GM21619 (cell line): Measurements from ENCODE around the gene PTPRG.
"Not testable (repeated sequence)": the region's sequence is repeated elsewhere in the genome, so short reads cannot be mapped to it uniquely, and the experiment has no call there.

Experiments
- ATAC-seq: cut with Tn5 transposase; IDR thresholded peaks from one replicate; pipeline ENCODE4 v1.9.1; 2021; ENCODE audit not compliant: unreplicated experiment

The PTPRG gene

GRCh38 chr3:61715886-61716527, 154.6 kb downstream of the PTPRG start:
- no peak for ATAC-seq

GRCh38 chr3:61716693-61717092, 155.3 kb downstream of the PTPRG start:
- ATAC-seq = not testable (repeated sequence)

- no peak for ATAC-seq
Measured at GRCh38 chr3:61718565-61718964, 157.2 kb downstream of the PTPRG start.

- ATAC-seq = no peak
Measured at GRCh38 chr3:61719278-61719977, 158.1 kb downstream of the PTPRG start.

GRCh38 chr3:61723038-61723437, 161.7 kb downstream of the PTPRG start:
- no peak for ATAC-seq

- peak; percentile 76 for ATAC-seq
Measured at GRCh38 chr3:61724183-61724582, 162.8 kb downstream of the PTPRG start.

- ATAC-seq = no peak
Measured at GRCh38 chr3:61724801-61725200, 163.4 kb downstream of the PTPRG start.

- ATAC-seq = no peak
Measured at GRCh38 chr3:61725851-61726333, 164.5 kb downstream of the PTPRG start.

- no peak for ATAC-seq
Measured at GRCh38 chr3:61727435-61727834, 166.1 kb downstream of the PTPRG start.

- no peak for ATAC-seq
Measured at GRCh38 chr3:61729038-61729634, 167.8 kb downstream of the PTPRG start.

GRCh38 chr3:61730056-61730455, 168.7 kb downstream of the PTPRG start:
- no peak for ATAC-seq

GRCh38 chr3:61730577-61731231, 169.3 kb downstream of the PTPRG start:
- ATAC-seq = no peak

GRCh38 chr3:61733000-61733399, 171.6 kb downstream of the PTPRG start:
- no peak for ATAC-seq

GRCh38 chr3:61733876-61734275, 172.5 kb downstream of the PTPRG start:
- ATAC-seq = no peak

- no peak for ATAC-seq
Measured at GRCh38 chr3:61734749-61735686, 173.6 kb downstream of the PTPRG start.

GRCh38 chr3:61736506-61736905, 175.1 kb downstream of the PTPRG start:
- no peak for ATAC-seq

GRCh38 chr3:61739640-61740039, 178.3 kb downstream of the PTPRG start:
- ATAC-seq = no peak

- no peak for ATAC-seq
Measured at GRCh38 chr3:61740494-61740893, 179.1 kb downstream of the PTPRG start.

GRCh38 chr3:61741551-61741950, 180.2 kb downstream of the PTPRG start:
- no peak for ATAC-seq

- no peak for ATAC-seq
Measured at GRCh38 chr3:61742006-61742405, 180.6 kb downstream of the PTPRG start.

GRCh38 chr3:61743067-61743466, 181.7 kb downstream of the PTPRG start:
- no peak for ATAC-seq
